A172 (cell line): ENCODE data around the gene FCRL2. TPM values are rescaled to one million over a fixed set of nuclear protein-coding genes. Genes with fewer than 3 reads are reported as not detected.
A peak's percentile ranks its signal among the peaks of the same experiment; 100 is the strongest.

Source experiments
- DNase-seq: peaks from one replicate; pipeline ENCODE4 v3.0.0-alpha.2; 2015; ENCODE audit warnings: low spot score
- total RNA-seq: library from RNA; depleted of rRNA; stranded (reverse); fragments of >200 nt; shearing (Covaris generic); gene quantifications from 2 replicates; pipeline ENCODE4 v1.2.3, GENCODE V29; 2014; rRNA removed

The FCRL2 gene, protein sequence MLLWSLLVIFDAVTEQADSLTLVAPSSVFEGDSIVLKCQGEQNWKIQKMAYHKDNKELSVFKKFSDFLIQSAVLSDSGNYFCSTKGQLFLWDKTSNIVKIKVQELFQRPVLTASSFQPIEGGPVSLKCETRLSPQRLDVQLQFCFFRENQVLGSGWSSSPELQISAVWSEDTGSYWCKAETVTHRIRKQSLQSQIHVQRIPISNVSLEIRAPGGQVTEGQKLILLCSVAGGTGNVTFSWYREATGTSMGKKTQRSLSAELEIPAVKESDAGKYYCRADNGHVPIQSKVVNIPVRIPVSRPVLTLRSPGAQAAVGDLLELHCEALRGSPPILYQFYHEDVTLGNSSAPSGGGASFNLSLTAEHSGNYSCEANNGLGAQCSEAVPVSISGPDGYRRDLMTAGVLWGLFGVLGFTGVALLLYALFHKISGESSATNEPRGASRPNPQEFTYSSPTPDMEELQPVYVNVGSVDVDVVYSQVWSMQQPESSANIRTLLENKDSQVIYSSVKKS
- not detected in 2 replicates for total RNA-seq

DNA sequence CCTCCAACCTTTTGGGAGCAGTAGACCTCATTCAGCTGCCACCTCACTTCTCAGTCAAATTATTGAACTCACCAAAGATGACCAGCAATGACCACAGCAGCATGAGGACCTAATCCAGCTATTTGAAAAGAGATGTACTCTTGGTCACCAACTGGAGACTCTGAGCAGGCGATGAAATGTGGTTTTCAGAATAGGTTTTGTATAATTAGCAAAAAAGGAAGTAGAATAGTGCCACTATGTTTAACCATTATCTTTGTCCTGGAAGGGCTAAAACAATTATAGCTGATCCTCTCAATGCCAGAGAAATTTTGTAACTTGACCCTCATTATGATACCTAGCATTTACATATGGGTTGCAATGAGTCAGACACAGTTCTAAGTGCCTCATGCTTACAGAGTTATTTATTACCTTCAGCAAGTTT is at the start of gene FCRL2:
TSS of gene FCRL2 (minus strand) at position 162 of the 421 bp plus-strand sequence. CDS start at position 103, 59 bp downstream.
- no peak for DNase-seq

DNA sequence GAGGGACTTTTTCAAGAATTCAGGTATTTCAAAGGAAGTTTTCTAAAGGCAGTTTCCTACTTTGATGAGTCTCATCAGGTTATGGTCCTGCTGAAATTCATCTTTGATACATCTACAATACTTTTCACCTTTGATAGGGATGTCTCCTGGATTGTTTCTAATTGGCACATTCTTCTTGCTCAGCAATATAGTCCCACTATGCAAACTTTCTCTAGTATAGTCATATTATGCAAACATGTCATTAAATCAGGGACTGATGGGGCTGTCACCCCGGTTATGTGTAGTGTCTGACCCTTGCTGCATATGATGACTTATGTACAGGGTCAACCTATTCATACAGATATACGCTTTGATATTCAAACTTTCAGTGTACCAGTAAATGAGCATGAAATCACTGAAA is 43.4 kb upstream of the FCRL2 start:
- no peak for DNase-seq

DNA sequence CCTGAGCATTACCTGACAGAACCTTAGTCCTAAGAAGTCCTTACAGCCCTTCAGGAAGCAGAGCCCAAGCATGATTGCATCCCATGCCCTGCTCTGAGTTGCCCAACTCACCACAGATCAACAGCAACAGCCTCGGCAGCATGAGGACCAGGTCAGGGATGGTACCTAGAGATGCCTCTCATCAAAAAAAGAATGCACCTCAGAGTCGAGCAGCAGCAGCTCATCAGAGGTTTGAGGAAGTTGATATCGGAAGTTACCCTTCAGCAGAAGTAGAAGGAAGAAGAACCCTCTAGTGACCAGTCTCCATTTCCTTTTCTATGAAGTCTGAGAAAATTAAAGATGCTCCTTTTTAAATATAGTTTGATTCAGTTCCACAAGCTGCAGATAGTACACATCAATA is 43.0 kb upstream of the FCRL2 start, which contains the start of gene FCRL1:
TSS of gene FCRL1 (minus strand) at position 225 of the 400 bp plus-strand sequence. CDS start at position 142, 83 bp downstream.
- no peak for DNase-seq

DNA sequence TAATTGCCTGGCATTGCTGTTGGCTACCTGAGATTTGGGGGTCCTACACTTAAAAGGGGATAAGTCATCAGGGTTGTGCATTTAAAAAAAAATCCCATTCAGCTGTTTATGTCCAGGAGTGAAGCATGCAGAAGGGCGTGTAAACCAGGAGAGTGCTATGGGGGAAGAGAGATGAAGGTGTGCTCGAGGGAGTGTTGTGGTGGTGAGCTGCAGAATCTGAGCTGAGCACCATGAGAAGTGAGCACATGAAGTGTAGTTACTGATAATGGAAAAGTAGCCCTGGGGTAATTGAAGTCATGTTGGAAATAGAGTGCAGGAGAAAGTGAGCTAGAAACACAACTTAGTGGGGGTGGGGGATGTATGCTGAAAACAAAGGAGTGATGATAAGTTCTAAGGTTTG is 42.3 kb upstream of the FCRL2 start:
- no peak for DNase-seq

DNA sequence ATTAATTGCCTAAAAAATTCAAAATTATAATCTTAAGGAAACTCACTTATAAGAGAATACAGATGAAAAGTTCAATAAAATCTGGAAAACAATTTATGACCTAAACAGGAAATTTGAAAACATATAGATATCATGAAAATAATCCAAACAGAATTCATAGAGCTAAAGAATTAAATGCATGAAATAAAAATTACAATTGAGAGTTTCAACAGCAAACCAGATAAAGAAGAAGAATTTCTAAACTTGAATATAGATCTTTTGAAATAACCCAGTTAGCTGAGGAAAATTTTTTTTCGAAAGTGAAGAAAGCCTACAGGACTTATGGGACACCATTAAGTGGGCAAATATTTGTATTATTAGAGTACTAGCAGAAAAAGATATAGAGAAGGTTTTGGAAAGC is 36.3 kb upstream of the FCRL2 start:
- no peak for DNase-seq

DNA sequence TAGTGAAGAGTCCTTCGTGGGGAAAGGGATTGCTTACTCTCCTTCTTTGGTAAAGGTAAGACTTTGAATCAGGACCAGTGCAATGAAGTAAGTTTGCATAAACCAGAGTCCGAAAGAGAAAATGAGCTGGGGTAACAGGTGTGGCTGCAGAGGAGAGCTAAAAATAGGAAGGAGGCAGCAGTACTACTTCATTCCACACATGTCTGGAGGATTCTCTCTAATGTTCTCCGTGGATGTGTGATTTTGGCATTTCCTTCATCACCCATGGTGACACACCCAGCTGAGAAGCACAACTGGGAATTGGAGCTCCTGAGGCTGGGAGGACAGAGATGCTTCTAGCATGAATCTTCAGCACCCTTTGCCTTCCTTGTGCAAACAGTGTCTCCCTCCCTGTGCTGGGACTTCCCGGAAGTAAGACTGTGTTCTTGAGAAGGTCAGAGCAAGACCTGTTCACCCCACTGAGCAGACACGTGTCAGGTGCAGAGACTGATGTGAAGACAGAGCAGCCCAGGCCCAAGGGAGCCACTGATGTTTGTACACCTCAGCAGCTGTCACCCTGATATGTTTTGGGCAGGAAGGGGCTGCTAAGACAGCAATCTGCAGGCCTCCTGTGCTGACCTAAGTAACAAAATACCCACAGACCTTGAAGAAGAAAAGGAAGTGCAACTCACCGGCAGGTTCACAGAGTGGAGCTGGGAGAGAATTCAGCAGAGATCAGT is 29.7 kb upstream of the FCRL2 start:
- no peak for DNase-seq

DNA sequence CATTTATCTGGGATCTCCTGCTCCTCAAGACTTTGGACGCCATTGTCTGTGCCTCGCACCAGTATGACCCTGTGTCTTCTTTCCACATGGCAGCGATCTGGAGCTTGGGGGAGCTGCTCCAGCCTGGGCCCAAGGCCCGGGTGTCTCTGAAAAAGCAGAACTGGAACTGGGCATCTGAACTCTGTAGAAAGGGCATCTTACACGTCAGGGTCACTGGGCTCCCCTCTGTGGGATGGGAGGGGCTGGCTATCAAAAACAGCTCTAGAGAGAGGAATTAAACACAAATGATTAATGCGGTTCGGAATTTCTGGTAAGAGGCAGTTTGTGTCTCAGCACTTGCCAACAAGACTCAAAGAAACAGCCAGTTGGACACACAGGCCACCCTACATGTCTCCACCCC is 26.9 kb upstream of the FCRL2 start:
- no peak for DNase-seq

DNA sequence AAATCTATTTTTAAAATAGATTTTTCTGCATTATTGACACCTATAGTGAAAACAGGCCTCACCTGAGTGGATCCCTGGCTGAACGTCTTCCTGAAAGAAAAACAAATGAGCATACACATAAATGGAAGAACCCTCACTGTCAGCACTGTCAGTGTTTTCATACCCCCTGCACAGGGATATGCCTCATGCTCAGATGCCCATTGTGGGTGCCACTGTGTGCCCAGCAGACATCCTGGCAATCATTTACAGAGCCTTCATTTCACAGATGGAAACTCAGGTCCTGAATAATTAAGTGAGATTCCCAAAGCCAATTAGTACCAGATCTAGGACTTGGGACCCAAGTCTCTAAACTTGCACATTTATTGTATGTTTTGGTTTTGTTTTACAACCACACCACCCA is 23.1 kb upstream of the FCRL2 start:
- DNase-seq = no peak

DNA sequence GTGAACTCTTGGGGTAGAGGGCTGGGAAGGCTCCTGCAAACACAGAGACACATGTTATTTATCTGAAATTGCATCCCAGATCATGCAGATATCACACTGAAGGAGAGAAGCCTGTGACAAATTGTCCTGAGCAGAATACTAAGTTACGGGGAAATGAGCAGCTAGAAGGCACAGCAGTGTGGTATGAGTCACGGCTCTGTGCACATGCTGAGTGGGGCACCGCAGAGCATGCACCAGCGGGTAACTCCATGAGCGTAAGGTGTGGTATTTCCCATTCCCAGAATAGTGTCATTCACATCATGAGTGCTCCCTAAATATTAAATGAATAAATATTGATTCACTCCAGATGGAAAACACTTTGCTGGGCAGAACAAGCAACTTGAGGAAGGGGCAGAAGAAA is 21.3 kb upstream of the FCRL2 start:
- DNase-seq = no peak

DNA sequence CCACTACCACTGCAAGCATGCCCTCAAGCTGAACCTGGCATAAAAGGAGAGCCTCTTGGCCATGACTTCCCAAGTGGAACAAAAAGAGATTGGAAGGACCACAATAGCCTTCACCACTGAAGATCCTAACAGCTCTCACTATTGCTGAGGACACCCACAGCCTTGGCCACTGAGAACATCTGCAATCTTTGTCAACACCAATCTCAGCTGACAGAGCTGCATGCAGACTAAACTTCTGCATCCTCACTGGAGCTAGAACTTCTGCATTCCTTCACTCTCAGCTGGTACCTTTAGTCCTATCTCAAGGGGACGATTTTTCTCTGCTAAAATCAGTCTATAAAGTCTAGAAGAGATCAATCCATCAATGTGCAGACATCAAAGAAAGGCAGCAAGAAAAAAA is 8.3 kb upstream of the FCRL2 start:
- no peak for DNase-seq

DNA sequence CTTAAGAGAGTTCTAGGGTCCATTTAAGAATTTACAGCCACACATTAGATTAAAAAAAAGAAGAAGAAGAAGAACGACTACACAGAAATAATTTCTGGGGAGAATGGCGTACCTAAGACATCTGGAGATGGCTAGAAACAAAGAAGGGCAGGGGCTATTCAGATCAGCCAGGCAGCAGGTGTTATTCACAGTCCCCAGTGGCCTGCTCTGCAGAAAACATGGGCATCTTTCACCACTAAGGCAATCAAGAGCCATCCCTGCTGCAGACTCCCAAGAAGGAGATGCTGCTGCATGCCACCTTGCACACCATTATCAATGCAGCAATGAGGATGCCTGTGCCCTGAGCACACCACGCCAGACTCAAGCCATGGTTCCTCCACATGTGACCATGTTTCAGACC is 7.9 kb upstream of the FCRL2 start:
- no peak for DNase-seq

DNA sequence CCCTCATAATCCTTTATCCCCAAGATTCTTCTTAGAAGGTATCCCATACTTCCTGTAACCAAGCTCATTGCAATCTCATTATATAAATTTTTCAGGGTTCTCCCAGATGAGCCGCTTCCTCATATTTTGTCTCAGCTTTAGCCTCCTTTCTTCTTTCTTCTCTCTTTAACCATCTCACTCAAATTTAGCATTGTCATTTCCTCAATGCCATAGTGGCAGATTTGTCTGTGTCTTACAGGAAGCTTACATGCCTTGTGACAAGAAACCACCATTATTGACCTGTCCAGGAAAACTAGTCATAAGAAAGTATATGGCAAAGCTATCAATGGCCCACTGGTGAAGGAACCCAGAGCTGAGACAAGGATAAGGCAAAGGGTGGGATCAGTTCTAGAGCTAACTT is 6.0 kb upstream of the FCRL2 start:
- DNase-seq = no peak

DNA sequence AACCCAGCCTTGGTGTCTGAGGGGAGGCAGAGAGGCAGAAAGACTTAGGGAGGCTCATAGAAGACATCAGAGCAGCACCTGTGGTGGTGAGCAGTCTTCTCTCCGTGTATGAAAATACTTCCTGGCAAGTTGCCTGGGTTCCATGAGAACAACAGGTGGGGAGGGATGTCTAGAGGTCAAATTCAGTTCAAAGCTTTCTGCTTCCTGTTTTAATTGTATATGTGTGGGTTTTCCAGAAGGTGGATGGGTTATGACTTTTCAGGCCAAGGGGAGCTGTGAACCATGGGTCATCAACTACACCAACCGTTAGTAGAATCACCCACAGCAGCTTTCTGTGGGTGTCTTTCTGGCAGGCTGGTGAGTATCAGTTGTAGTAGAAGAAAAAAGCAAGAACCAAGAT is 4.1 kb upstream of the FCRL2 start:
- DNase-seq = no peak

DNA sequence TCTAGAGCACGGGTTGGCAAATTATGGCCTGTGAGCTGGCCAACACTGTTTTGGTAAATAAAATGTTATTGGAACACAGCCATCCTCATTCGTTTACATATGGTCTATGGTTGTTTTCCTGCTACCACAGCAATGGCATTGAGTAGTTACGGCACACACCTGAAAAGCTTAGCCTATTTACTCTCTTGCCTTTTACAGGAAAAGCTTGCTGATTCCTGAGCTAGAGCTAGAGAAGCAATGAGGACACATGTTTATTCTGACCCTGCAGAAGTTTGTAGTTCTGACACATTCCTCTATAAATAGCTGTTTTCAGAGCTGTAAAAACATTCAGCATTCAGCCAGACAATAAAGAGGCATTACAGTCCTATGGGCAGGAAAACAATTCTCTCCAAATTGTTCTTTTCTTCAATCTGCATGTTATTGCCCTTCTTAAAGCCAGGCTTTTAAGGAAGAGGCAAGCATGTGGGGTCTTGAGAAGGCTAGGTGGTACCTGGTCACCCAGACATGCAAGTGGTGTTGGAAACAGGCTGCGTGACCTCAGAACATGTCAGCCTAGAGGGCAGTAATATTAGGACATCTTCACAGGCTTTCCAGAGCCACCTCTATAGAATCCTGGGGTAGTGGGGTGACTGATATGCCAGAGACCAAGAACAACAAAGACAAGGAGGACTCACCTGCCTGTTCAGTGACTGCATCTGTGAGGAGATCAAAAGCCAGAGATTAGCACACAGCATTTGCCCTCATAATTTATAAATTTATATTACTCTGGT is 1.6 kb downstream of the FCRL2 start:
- no peak for DNase-seq

DNA sequence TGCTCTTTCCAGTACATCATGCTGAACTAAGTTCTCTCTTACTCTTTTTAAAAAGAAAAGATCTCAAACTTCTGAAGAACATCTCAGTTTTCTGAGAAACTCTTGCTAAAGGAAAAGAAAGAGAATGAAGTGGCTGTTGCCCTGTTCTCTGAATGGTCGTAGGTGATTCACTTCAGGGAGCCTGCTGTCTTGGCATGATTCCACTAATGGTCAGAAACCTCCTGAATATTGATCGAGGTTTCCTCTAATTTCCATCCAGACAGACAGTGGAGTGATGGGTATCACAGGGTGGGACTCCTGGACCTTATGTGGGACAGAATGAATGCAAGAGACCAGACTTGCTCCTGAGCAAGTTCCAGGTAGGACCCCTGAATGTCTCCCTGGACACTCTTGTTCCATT is 2.5 kb downstream of the FCRL2 start:
- DNase-seq = no peak

DNA sequence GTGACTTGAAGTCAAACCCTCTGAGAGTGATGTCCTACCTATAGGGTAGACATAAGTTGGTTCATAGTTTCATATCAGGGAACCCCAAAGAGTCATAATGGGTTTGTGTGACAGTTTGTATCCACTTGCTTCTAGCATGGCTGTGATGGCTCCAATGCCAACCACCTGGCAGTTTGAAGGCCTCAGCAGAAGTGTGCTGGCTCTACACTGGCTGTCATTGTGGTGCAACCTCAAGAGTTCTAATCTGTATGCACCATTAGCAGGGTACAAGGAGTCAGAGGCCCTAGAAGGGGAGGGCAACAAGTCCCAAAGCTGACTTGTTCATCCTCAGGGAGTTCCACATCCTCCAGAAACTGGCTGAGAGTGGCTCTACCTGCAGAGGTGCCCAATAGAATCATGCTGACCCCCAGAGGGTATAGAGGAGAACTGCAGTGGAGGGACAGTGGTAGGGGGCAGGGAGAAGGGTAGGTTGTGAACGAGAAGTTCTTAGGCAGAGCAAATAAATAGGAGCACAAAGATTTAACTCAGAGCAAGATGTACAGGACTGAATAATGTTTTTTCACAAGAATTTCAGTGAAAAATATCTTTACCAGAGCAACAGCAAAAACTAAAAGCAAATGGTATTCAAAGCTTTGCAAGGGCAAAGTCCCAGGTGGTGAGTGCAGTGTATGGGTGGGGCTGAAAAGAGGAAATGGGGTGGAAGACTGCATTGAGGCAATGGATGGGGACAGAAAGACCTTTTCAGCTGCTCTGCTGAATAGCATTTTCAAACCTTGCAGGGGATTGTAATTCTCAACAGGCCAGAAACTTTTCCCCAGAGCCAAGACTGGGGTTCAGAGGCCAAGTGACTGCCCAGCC is 3.2 kb downstream of the FCRL2 start:
- no peak for DNase-seq

DNA sequence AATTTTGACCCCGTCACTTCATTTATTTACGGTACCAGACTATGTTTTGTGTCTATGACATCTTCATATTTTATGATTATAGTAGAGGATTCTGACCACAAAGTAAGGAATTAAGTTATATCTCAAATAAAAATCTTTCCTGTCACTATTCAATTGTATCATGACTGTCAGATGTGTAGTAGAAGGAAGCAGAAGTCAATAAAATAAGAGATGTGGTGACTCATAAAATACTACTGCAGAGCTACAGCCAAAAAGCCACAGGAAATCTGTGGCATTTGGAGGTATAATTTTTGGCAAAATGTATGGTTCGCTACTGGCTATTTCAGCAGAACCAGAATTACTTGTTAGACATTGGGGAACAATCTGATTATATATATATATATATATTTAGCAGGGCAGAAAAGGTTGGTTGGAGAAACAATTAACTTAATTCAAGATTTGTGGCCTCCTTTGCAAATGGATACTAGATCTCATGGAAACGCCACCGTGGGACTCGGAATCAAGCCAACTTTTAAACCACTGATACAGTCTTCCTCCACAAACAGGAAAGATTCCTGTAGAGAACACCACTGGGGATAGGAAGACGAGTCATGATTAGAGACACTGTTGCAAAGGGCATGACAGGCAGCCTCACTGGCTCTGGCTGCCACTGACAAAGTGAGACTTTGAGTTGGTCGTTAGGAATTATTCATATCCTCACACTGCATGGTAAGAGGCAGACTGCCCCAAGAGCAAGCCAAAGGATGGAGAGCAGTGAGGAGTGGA is 5.1 kb downstream of the FCRL2 start:
- DNase-seq = peak; percentile 10

DNA sequence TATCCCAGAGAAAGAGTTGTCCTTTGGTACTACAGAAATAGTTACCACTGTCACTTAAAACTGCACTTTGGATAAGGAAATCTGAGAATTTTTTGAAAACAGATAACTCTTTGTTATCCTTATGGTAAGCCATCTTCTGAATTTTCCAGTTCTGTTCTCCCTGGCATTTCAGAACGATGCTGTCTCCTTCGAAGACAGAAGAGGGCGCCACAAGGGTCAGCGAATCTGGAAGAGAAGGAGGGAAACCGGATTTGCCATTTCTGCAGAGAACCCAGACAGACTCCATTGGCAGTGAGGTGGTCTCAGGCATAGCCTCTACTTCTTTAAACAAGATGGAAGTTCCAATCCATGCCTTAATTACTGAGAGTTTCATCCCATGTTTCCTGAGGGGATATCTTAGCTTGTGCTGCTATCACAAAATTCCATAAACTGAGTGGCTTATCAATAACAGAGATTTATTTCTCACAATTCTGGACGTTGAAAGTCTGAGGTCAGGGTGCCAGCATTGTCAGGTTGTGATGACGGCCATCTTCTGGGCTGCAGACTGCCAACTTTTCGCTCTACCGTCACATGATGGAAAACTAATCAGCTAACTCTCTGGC is 6.4 kb downstream of the FCRL2 start:
- DNase-seq = no peak

DNA sequence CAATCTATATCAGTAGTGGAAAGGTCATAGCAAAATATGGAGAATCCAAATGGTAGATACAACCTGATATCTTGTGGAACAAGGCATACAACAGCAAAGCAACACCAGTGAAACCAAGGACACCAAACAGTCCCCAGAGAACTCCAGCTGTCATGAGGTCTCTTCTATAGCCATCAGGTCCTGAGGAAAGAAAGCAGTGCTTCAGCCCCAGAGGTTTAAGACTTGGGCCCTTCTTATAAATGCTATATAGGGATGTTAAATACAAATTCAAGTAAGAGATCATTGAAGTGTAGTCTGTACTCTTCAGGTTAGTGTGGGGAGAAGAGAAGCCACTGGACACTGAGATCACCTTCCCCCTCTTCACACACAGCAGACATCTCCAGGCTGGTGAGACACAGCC is 10.1 kb downstream of the FCRL2 start:
- DNase-seq = no peak

DNA sequence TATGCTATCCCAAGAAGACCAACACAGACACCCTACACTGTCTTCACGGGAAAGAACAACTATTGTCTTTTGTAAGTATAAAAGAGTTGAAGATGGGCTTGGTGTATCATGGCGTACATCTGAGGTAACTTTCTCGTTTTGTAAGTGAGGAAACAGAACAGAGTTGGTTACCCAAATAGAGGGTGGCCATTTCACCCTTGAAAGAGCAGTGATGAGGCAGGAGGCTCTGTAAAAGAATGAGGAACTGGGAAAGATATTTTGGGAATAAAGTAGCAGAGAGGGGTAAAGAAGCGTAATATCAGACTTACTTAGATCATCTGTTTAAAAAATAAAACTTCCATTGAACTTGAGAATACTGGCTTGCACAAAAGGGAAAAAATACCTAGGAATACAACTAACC is 18.9 kb downstream of the FCRL2 start:
- DNase-seq = no peak
